B cell (primary cell): Measurements from ENCODE around the gene AVPI1. TPM values are rescaled to one million over a fixed set of nuclear protein-coding genes. Genes with fewer than 3 reads are reported as not detected.

Experiments
- ATAC-seq: fragments of 200-7000 bp; cut with Tn5 transposase; one replicate; pipeline ENCODE4 v1.10.0; 2021; ENCODE audit warnings: low read depth, mild to moderate bottlenecking, moderate number of reproducible peaks, moderate library complexity
- CTCF ChIA-PET: fragments of 350-600 bp; sonication (Branson Sonifier 250); formaldehyde crosslinking; loops from one replicate; lab custom pipeline; 2021; ENCODE audit warnings: antibody characterized with exemption, inconsistent platforms; lab: Charles Lee
- POLR2A ChIA-PET: fragments of 350-600 bp; sonication (Branson Sonifier 250); formaldehyde crosslinking; loops from one replicate; lab custom pipeline; 2021; ENCODE audit warnings: antibody characterized with exemption; lab: Charles Lee
- DNase-seq: peaks from one replicate; pipeline ENCODE4 v3.0.0; 2013
- H2AFZ ChIP-seq: 2 replicates; pipeline ENCODE4 v1.6.1; 2012; ENCODE audit warnings: mild to moderate bottlenecking, low read depth, low read length; ENCODE audit not compliant: insufficient read depth, poor library complexity, severe bottlenecking
- H3K27ac ChIP-seq, 2 donors: 1 replicate in 1 of 2; 2 replicates in 1 of 2; pipeline ENCODE4 v1.5.1; 2012 to 2013; ENCODE audit warnings: low read length in 2 of 2, mild to moderate bottlenecking in 2 of 2, moderate library complexity in 1 of 2
- H3K27me3 ChIP-seq, 4 experiments: fragments of 200-600 bp in 1 of 4; sonication (generic) in 1 of 4; replicated peaks in 1 of 4; 1 replicate in 2 of 4; 2 replicates in 2 of 4; pipeline versions ENCODE4 v1.6.1 to v1.7.0; 2013 to 2016; ENCODE audit warnings: low read length in 3 of 4, mild to moderate bottlenecking in 2 of 4, mixed read lengths in 1 of 4, moderate library complexity in 1 of 4; ENCODE audit not compliant: insufficient read depth in 4 of 4, control insufficient read depth in 3 of 4; ENCODE audit errors: control extremely low read depth in 1 of 4
- H3K36me3 ChIP-seq, 2 experiments: replicated peaks in 1 of 2; 1 replicate in 1 of 2; 2 replicates in 1 of 2; pipeline versions ENCODE4 v1.6.1 to v1.7.1; 2013; ENCODE audit warnings: low read length in 1 of 2; ENCODE audit not compliant: insufficient read depth in 2 of 2, control insufficient read depth in 1 of 2; ENCODE audit errors: control extremely low read depth in 1 of 2, extremely low read depth in 1 of 2
- H3K4me1 ChIP-seq, 2 donors: fragments of 200-600 bp in 1 of 2; sonication (generic) in 1 of 2; 1 replicate in 1 of 2; 2 replicates in 1 of 2; pipeline versions ENCODE4 v1.5.1 to v1.6.1; 2013 to 2017; ENCODE audit warnings: low read length in 2 of 2; ENCODE audit not compliant: control insufficient read depth in 2 of 2, insufficient read depth in 2 of 2
- H3K4me2 ChIP-seq: replicated peaks from 2 replicates; pipeline ENCODE3; 2012; ENCODE audit warnings: mild to moderate bottlenecking, low read depth, low read length; ENCODE audit not compliant: poor library complexity, severe bottlenecking
- H3K4me3 ChIP-seq, 5 experiments: fragments of 200-600 bp in 1 of 5; sonication (generic) in 1 of 5; 1 replicate in 3 of 5; 2 replicates in 2 of 5; pipeline versions ENCODE4 v1.5.1 to v1.7.0; 2011 to 2016; ENCODE audit warnings: low read length in 4 of 5, mild to moderate bottlenecking in 4 of 5, low read depth in 2 of 5, control low read depth in 1 of 5, moderate library complexity in 1 of 5; ENCODE audit not compliant: insufficient read depth in 1 of 5; ENCODE audit errors: control extremely low read depth in 1 of 5, extremely low read depth in 1 of 5
- H3K79me2 ChIP-seq: fragments of 200-600 bp; sonication (generic); one replicate; pipeline ENCODE4 v1.6.0; 2016; ENCODE audit warnings: low read length; ENCODE audit not compliant: control insufficient read depth, insufficient read depth
- H3K9ac ChIP-seq: fragments of 200-600 bp; sonication (generic); 2 replicates; pipeline ENCODE4 v1.6.1; 2017; ENCODE audit warnings: mild to moderate bottlenecking, low read length, moderate library complexity
- H3K9me3 ChIP-seq, 3 donors: one replicate each; pipeline versions ENCODE4 v1.6.1 to v1.7.1; 2013; ENCODE audit warnings: low read length in 2 of 3; ENCODE audit not compliant: control insufficient read depth in 2 of 3, insufficient read depth in 1 of 3; ENCODE audit errors: control extremely low read depth in 1 of 3
- H4K20me1 ChIP-seq: 2 replicates; pipeline ENCODE4 v1.6.0; 2012; ENCODE audit warnings: mild to moderate bottlenecking, low read length; ENCODE audit not compliant: insufficient read depth, control insufficient read depth, poor library complexity, severe bottlenecking
- H3K27ac Mint-ChIP-seq: one replicate; pipeline ENCODE4 v1.8.0; 2021; ENCODE audit warnings: mixed read lengths
- H3K27me3 Mint-ChIP-seq: one replicate; pipeline ENCODE4 v1.8.0; 2021; ENCODE audit warnings: mixed read lengths
- H3K4me1 Mint-ChIP-seq: one replicate; pipeline ENCODE4 v1.8.0; 2021; ENCODE audit warnings: mixed read lengths
- H3K4me3 Mint-ChIP-seq: one replicate; pipeline ENCODE4 v1.8.0; 2021; ENCODE audit warnings: mixed read lengths
- H3K9me3 Mint-ChIP-seq: one replicate; pipeline ENCODE4 v1.8.0; 2022; ENCODE audit warnings: mixed read lengths; ENCODE audit not compliant: insufficient read depth
- EZH2 ChIP-seq: IDR thresholded peaks from 2 replicates; pipeline ENCODE4 v1.6.1; 2012; ENCODE audit warnings: borderline replicate concordance, low read depth, mild to moderate bottlenecking, moderate library complexity, low read length; ENCODE audit not compliant: insufficient read depth, poor library complexity, severe bottlenecking
- WGBS: methylation state at CpG from one replicate; pipeline ENCODE4 v1.1.5; 2013; ENCODE audit warnings: missing lambda C conversion rate; ENCODE audit not compliant: insufficient coverage; 5-methylcytosine and 5-hydroxymethylcytosine counted together
- intact Hi-C: fragments of 100-400 bp; cut with micrococcal nuclease; formaldehyde crosslinking; loops from one replicate; pipeline ENCODE4 v1.10.0; 2022
- polyA plus RNA-seq: library from polyadenylated mRNA; depleted of rRNA; stranded (reverse); fragments of >200 nt; gene quantifications from 2 replicates; pipeline ENCODE4 v1.2.3, GENCODE V29; 2012
- total RNA-seq, 2 donors: library from RNA; stranded (reverse); fragments of 120-200 nt in 1 of 2; gene quantifications; 1 replicate in 1 of 2; 2 replicates in 1 of 2; pipeline versions ENCODE4 v1.2.3 to v1.2.4, GENCODE V29; 2013 to 2022
- TF ChIP-seq, protein P1 (sequence below): fragments of 200-600 bp; IDR thresholded peaks from one replicate; pipeline ENCODE4 v1.8.0; 2022; ENCODE audit warnings: antibody characterized with exemption, mild to moderate bottlenecking

Gene AVPI1
- total and polyA plus RNA-seq, 2 donors (not counting 1 experiment from before 2014, with no cell fraction given), result 3.6 to 3.9 TPM

DNA sequence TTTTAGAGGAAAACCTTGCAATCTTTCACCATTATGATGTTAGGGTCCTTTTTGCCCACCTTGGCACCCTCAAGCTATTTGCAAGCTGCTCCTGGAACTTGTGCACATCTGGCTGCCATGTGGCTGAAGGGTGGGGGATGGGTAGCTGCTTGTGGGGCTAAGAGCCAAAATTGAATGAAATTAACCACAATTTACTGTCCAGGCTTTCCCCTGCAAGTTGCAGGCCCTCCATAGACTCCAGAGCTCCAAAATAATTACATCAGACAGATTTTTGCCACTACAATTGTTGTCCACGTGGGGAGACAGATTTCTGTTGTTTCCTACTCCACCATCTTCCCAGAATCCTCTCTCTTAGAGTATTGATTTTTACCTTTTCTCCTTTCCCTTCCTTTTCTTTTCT lies 27.5 kb downstream of the AVPI1 start:
- Mint-ChIP-seq H3K4me1 (no peaks in the 10 kb centered on the region), H3K9me3 (no peaks in the 10 kb centered on the region), H3K4me3 (no peak overlapping the region), H3K27me3 (no peaks in the 10 kb centered on the region), H3K27ac (no peak overlapping the region)
- no peak overlapping the region for H3K4me3 ChIP-seq
- no peaks in the 10 kb centered on the region for H3K79me2 ChIP-seq
- CTCF ChIA-PET, result no interaction called here
- intact Hi-C loops, result no loop called here
- H2AFZ ChIP-seq, result no peak overlapping the region
- no peaks in the 10 kb centered on the region for H3K9me3 ChIP-seq
- ATAC-seq (no peak), DNase-seq (no peak)
- H3K4me2 ChIP-seq, result no peak overlapping the region
- no peak overlapping the region for H3K27ac ChIP-seq
- no peaks in the 10 kb centered on the region for H4K20me1 ChIP-seq
- H3K4me1 ChIP-seq, result no peaks in the 10 kb centered on the region
- no peak overlapping the region for H3K9ac ChIP-seq
- TF ChIP-seq, protein P1, sequence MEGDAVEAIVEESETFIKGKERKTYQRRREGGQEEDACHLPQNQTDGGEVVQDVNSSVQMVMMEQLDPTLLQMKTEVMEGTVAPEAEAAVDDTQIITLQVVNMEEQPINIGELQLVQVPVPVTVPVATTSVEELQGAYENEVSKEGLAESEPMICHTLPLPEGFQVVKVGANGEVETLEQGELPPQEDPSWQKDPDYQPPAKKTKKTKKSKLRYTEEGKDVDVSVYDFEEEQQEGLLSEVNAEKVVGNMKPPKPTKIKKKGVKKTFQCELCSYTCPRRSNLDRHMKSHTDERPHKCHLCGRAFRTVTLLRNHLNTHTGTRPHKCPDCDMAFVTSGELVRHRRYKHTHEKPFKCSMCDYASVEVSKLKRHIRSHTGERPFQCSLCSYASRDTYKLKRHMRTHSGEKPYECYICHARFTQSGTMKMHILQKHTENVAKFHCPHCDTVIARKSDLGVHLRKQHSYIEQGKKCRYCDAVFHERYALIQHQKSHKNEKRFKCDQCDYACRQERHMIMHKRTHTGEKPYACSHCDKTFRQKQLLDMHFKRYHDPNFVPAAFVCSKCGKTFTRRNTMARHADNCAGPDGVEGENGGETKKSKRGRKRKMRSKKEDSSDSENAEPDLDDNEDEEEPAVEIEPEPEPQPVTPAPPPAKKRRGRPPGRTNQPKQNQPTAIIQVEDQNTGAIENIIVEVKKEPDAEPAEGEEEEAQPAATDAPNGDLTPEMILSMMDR, result no peak
- TF ChIP-seq EZH2, result no peak
- no CpG with 5 or more reads among the region's 1 CpG for WGBS
- no peaks in the 10 kb centered on the region for H3K27me3 ChIP-seq
- POLR2A ChIA-PET, result interaction anchor here (0.7 kb wide), 2 partner anchors 19 to 801 kb away, joined by 4 to 5 read pairs; no protein-coding TSS in a partner anchor
- H3K36me3 ChIP-seq, result peaks cover 8 to 36% of the 10 kb centered on the region in 2 experiments

DNA sequence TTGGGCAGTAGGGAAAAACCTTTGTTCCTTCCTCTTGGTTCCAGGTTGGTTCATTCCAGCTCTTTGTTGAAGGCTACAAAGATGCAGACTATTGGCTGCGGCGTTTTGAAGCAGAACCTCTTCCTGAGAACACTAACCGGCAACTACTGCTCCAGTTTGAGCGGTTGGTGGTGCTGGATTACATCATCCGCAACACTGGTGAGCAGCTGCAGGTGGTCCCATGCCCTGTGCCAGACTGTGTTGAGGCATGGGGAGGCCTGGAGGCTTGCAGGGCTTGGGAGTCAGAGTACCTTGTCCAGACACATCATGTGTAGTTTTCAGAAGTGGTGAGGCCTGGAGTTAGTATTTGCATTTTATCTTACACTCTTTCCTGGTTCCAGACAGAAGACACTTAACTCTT lies 30.3 kb downstream of the AVPI1 start:
- POLR2A ChIA-PET, result no interaction called here
- H3K27ac Mint-ChIP-seq, result no peak overlapping the region

More for the DNA sequence above, 30.3 kb downstream of the AVPI1 start:
- no peaks in the 10 kb centered on the region for H3K9me3 ChIP-seq
- H3K79me2 ChIP-seq, result no peaks in the 10 kb centered on the region
- H3K4me1 ChIP-seq, result no peaks in the 10 kb centered on the region
- no peak for ATAC-seq
- Mint-ChIP-seq H3K9me3 (no peaks in the 10 kb centered on the region), H3K4me3 (no peak overlapping the region), H3K27me3 (no peaks in the 10 kb centered on the region), H3K4me1 (no peaks in the 10 kb centered on the region)
- H3K9ac ChIP-seq, result no peak overlapping the region
- H3K27me3 ChIP-seq, result no peaks in the 10 kb centered on the region
- H3K36me3 ChIP-seq, result peaks cover 16 to 37% of the 10 kb centered on the region in 2 experiments
- H3K4me3 ChIP-seq, result no peak overlapping the region
- CTCF ChIA-PET, result no interaction called here
- H4K20me1 ChIP-seq, result no peaks in the 10 kb centered on the region
- H3K4me2 ChIP-seq, result no peak overlapping the region
- no peak for DNase-seq
- H2AFZ ChIP-seq, result no peak overlapping the region
- no peak overlapping the region for H3K27ac ChIP-seq
- intact Hi-C loops, result no loop called here
- TF ChIP-seq EZH2, result no peak
- TF ChIP-seq, protein P1, result no peak
- 100% methylated on average over 5 of the region's 5 CpGs for WGBS
